ENCODE measurements around the gene RAPGEF4.

Gene RAPGEF4

GRCh38 chr2:172944022-172944793, 208.6 kb downstream of the RAPGEF4 start:
- Histone ChIP-seq H3K14ac (ENCODE audit: low read length) (no peak overlapping the region), H3K18ac (ENCODE audit: low read length) (no peak overlapping the region), H3K79me1 (ENCODE audit: low read depth, low read length) (no peaks in the 10 kb centered on the region), H2BK12ac (ENCODE audit: low read length) (no peak overlapping the region), H4K91ac (ENCODE audit: low read depth, low read length, poor library complexity) (no peak overlapping the region), H2BK120ac (ENCODE audit: low read depth, low read length) (no peak overlapping the region), H3K4me1 (ENCODE audit: control insufficient read depth in 2 of 2, insufficient read depth in 1 of 2, low read depth in 1 of 2, low read length in 2 of 2) (peaks cover 0 to 1% of the 10 kb centered on the region in 2 donors), H3K27me3 (ENCODE audit: control insufficient read depth in 3 of 3, insufficient read depth in 3 of 3, low read depth in 1 of 3, low read length in 3 of 3) (no peaks in the 10 kb centered on the region), H3K9ac (ENCODE audit: low read depth, low read length, poor library complexity) (no peak overlapping the region), H2AFZ (ENCODE audit: low read length) (no peak overlapping the region), H3K27ac (replicated peaks; ENCODE audit: low read length) (no peak overlapping the region), H2BK5ac (ENCODE audit: low read length) (no peak overlapping the region), H2AK5ac (ENCODE audit: low read depth, low read length) (no peak overlapping the region), H3K4me3 (ENCODE audit: low read length in 2 of 2) (no peak overlapping the region), H3K4me2 (ENCODE audit: insufficient read depth, low read length, poor library complexity, severe bottlenecking) (no peak overlapping the region), H4K8ac (ENCODE audit: low read depth, low read length) (no peak overlapping the region), H2BK15ac (ENCODE audit: low read length) (no peak overlapping the region), H3K9me3 (replicated peaks in 1 of 2; ENCODE audit: control insufficient read depth in 2 of 2, insufficient read depth in 1 of 2, low read depth in 1 of 2, low read length in 2 of 2) (no peaks in the 10 kb centered on the region), H3K36me3 (replicated peaks in 1 of 2; ENCODE audit: control insufficient read depth in 2 of 2, insufficient read depth in 2 of 2, low read length in 2 of 2) (no peaks in the 10 kb centered on the region), H3K4ac (ENCODE audit: low read length) (no peak overlapping the region), H3K23ac (ENCODE audit: low read depth, low read length, poor library complexity) (no peak overlapping the region)
- WGBS, 2 donors (ENCODE audit: extremely low coverage in 2 of 2, insufficient read length in 2 of 2, insufficient replicate concordance in 1 of 2) = no CpG with 5 or more reads among the region's 8 CpGs
- no peak for DNase-seq (ENCODE audit: low spot score)

GRCh38 chr2:172944794-172945509, 209.3 kb downstream of the RAPGEF4 start:
- no peaks in the 10 kb centered on the region for H3K36me3 ChIP-seq (replicated peaks in 1 of 2; ENCODE audit: control insufficient read depth in 2 of 2, insufficient read depth in 2 of 2, low read length in 2 of 2)
- H3K79me1 ChIP-seq (ENCODE audit: low read depth, low read length) = no peaks in the 10 kb centered on the region
- H3K4me1 ChIP-seq (ENCODE audit: control insufficient read depth in 2 of 2, insufficient read depth in 1 of 2, low read depth in 1 of 2, low read length in 2 of 2) = peaks cover 0 to 1% of the 10 kb centered on the region in 2 donors
- no CpG with 5 or more reads among the region's 1 CpG for WGBS, 2 donors (ENCODE audit: extremely low coverage in 2 of 2, insufficient read length in 2 of 2, insufficient replicate concordance in 1 of 2)
- H3K27me3 ChIP-seq (ENCODE audit: control insufficient read depth in 3 of 3, insufficient read depth in 3 of 3, low read depth in 1 of 3, low read length in 3 of 3) = no peaks in the 10 kb centered on the region
- no peak overlapping the region for H2AFZ ChIP-seq (ENCODE audit: low read length)
- H3K9ac ChIP-seq (ENCODE audit: low read depth, low read length, poor library complexity) = no peak overlapping the region
- H2BK120ac ChIP-seq (ENCODE audit: low read depth, low read length) = no peak overlapping the region
- no peak overlapping the region for H2BK12ac ChIP-seq (ENCODE audit: low read length)
- H4K91ac ChIP-seq (ENCODE audit: low read depth, low read length, poor library complexity) = no peak overlapping the region
- H3K18ac ChIP-seq (ENCODE audit: low read length) = no peak overlapping the region
- H3K4me3 ChIP-seq (ENCODE audit: low read length in 2 of 2) = no peak overlapping the region
- no peak overlapping the region for H3K23ac ChIP-seq (ENCODE audit: low read depth, low read length, poor library complexity)
- H3K4ac ChIP-seq (ENCODE audit: low read length) = no peak overlapping the region
- no peak overlapping the region for H3K14ac ChIP-seq (ENCODE audit: low read length)
- H2AK5ac ChIP-seq (ENCODE audit: low read depth, low read length) = no peak overlapping the region
- no peak overlapping the region for H2BK15ac ChIP-seq (ENCODE audit: low read length)
- no peak overlapping the region for H3K4me2 ChIP-seq (ENCODE audit: insufficient read depth, low read length, poor library complexity, severe bottlenecking)
- DNase-seq (ENCODE audit: low spot score) = no peak
- H2BK5ac ChIP-seq (ENCODE audit: low read length) = no peak overlapping the region
- no peaks in the 10 kb centered on the region for H3K9me3 ChIP-seq (replicated peaks in 1 of 2; ENCODE audit: control insufficient read depth in 2 of 2, insufficient read depth in 1 of 2, low read depth in 1 of 2, low read length in 2 of 2)
- no peak overlapping the region for H4K8ac ChIP-seq (ENCODE audit: low read depth, low read length)
- H3K27ac ChIP-seq (replicated peaks; ENCODE audit: low read length) = no peak overlapping the region

GRCh38 chr2:172945510-172945850, 209.8 kb downstream of the RAPGEF4 start:
- Histone ChIP-seq H2AK5ac (ENCODE audit: low read depth, low read length) (no peak overlapping the region), H4K8ac (ENCODE audit: low read depth, low read length) (no peak overlapping the region), H3K18ac (ENCODE audit: low read length) (no peak overlapping the region), H2BK15ac (ENCODE audit: low read length) (no peak overlapping the region), H2AFZ (ENCODE audit: low read length) (no peak overlapping the region), H3K4me2 (ENCODE audit: insufficient read depth, low read length, poor library complexity, severe bottlenecking) (no peak overlapping the region), H4K91ac (ENCODE audit: low read depth, low read length, poor library complexity) (no peak overlapping the region), H3K23ac (ENCODE audit: low read depth, low read length, poor library complexity) (no peak overlapping the region), H3K9me3 (replicated peaks in 1 of 2; ENCODE audit: control insufficient read depth in 2 of 2, insufficient read depth in 1 of 2, low read depth in 1 of 2, low read length in 2 of 2) (no peaks in the 10 kb centered on the region), H3K4me1 (ENCODE audit: control insufficient read depth in 2 of 2, insufficient read depth in 1 of 2, low read depth in 1 of 2, low read length in 2 of 2) (peaks cover 0 to 1% of the 10 kb centered on the region in 2 donors), H3K4ac (ENCODE audit: low read length) (no peak overlapping the region), H3K4me3 (ENCODE audit: low read length in 2 of 2) (no peak overlapping the region), H2BK12ac (ENCODE audit: low read length) (no peak overlapping the region), H3K79me1 (ENCODE audit: low read depth, low read length) (no peaks in the 10 kb centered on the region), H2BK5ac (ENCODE audit: low read length) (no peak overlapping the region), H3K14ac (ENCODE audit: low read length) (no peak overlapping the region), H2BK120ac (ENCODE audit: low read depth, low read length) (no peak overlapping the region), H3K9ac (ENCODE audit: low read depth, low read length, poor library complexity) (no peak overlapping the region), H3K36me3 (replicated peaks in 1 of 2; ENCODE audit: control insufficient read depth in 2 of 2, insufficient read depth in 2 of 2, low read length in 2 of 2) (no peaks in the 10 kb centered on the region), H3K27me3 (ENCODE audit: control insufficient read depth in 3 of 3, insufficient read depth in 3 of 3, low read depth in 1 of 3, low read length in 3 of 3) (no peaks in the 10 kb centered on the region), H3K27ac (replicated peaks; ENCODE audit: low read length) (no peak overlapping the region)
- no peak for DNase-seq (ENCODE audit: low spot score)
- WGBS, 2 donors (ENCODE audit: extremely low coverage in 2 of 2, insufficient read length in 2 of 2, insufficient replicate concordance in 1 of 2) = no CpG with 5 or more reads among the region's 2 CpGs

- H3K27me3 ChIP-seq (ENCODE audit: control insufficient read depth in 3 of 3, insufficient read depth in 3 of 3, low read depth in 1 of 3, low read length in 3 of 3) = no peaks in the 10 kb centered on the region
- no peak overlapping the region for H2BK12ac ChIP-seq (ENCODE audit: low read length)
- no peaks in the 10 kb centered on the region for H3K9me3 ChIP-seq (replicated peaks in 1 of 2; ENCODE audit: control insufficient read depth in 2 of 2, insufficient read depth in 1 of 2, low read depth in 1 of 2, low read length in 2 of 2)
- no peaks in the 10 kb centered on the region for H3K36me3 ChIP-seq (replicated peaks in 1 of 2; ENCODE audit: control insufficient read depth in 2 of 2, insufficient read depth in 2 of 2, low read length in 2 of 2)
- no peak overlapping the region for H4K91ac ChIP-seq (ENCODE audit: low read depth, low read length, poor library complexity)
- no peak overlapping the region for H3K9ac ChIP-seq (ENCODE audit: low read depth, low read length, poor library complexity)
- no peak overlapping the region for H3K4me3 ChIP-seq (ENCODE audit: low read length in 2 of 2)
- H2BK5ac ChIP-seq (ENCODE audit: low read length) = no peak overlapping the region
- H3K14ac ChIP-seq (ENCODE audit: low read length) = no peak overlapping the region
- no peak overlapping the region for H3K23ac ChIP-seq (ENCODE audit: low read depth, low read length, poor library complexity)
- H2BK15ac ChIP-seq (ENCODE audit: low read length) = no peak overlapping the region
- no peak overlapping the region for H3K4ac ChIP-seq (ENCODE audit: low read length)
- H3K79me1 ChIP-seq (ENCODE audit: low read depth, low read length) = no peaks in the 10 kb centered on the region
- WGBS, 2 donors (ENCODE audit: extremely low coverage in 2 of 2, insufficient read length in 2 of 2, insufficient replicate concordance in 1 of 2) = no CpG with 5 or more reads among the region's 3 CpGs
- H3K4me1 ChIP-seq (ENCODE audit: control insufficient read depth in 2 of 2, insufficient read depth in 1 of 2, low read depth in 1 of 2, low read length in 2 of 2) = peaks cover 0 to 1% of the 10 kb centered on the region in 2 donors
- H4K8ac ChIP-seq (ENCODE audit: low read depth, low read length) = no peak overlapping the region
- no peak overlapping the region for H2AK5ac ChIP-seq (ENCODE audit: low read depth, low read length)
- H2BK120ac ChIP-seq (ENCODE audit: low read depth, low read length) = no peak overlapping the region
- H3K18ac ChIP-seq (ENCODE audit: low read length) = no peak overlapping the region
- no peak overlapping the region for H3K4me2 ChIP-seq (ENCODE audit: insufficient read depth, low read length, poor library complexity, severe bottlenecking)
- DNase-seq (ENCODE audit: low spot score) = no peak
- no peak overlapping the region for H3K27ac ChIP-seq (replicated peaks; ENCODE audit: low read length)
- H2AFZ ChIP-seq (ENCODE audit: low read length) = no peak overlapping the region
Observed at GRCh38 chr2:172947461-172948153, 212.0 kb downstream of the RAPGEF4 start.
